WTC11 (cell line): ENCODE results near the gene SOCS1. TPM values are rescaled to one million over a fixed set of nuclear protein-coding genes. Genes with fewer than 3 reads are reported as not detected.

ENCODE experiments used
- ATAC-seq: fragments of 200-7000 bp; cut with Tn5 transposase; 2 replicates; pipeline ENCODE4 v1.10.0; 2021; ENCODE audit warnings: mild to moderate bottlenecking, moderate library complexity
- CTCF ChIA-PET: fragments of 300-600 bp; sonication (Branson Sonifier 250); formaldehyde crosslinking; loops from one replicate; lab custom pipeline; 2021; ENCODE audit warnings: antibody characterized with exemption; lab: Charles Lee
- POLR2A ChIA-PET: fragments of 350-600 bp; sonication (Branson Sonifier 250); formaldehyde crosslinking; loops from one replicate; lab custom pipeline; 2021; ENCODE audit warnings: antibody characterized with exemption; lab: Charles Lee
- DNase-seq: peaks from one replicate; pipeline ENCODE4 v3.0.0; 2021; ENCODE audit warnings: low spot score
- H3K27ac Mint-ChIP-seq: 2 replicates; pipeline ENCODE4 v1.8.0; 2021; ENCODE audit warnings: mixed read lengths
- H3K27me3 Mint-ChIP-seq: 2 replicates; pipeline ENCODE4 v1.8.0; 2021; ENCODE audit warnings: low read depth, mild to moderate bottlenecking, moderate library complexity, mixed read lengths
- H3K36me3 Mint-ChIP-seq: 2 replicates; pipeline ENCODE4 v1.8.0; 2021; ENCODE audit warnings: mixed read lengths
- H3K4me1 Mint-ChIP-seq: 2 replicates; pipeline ENCODE4 v1.8.0; 2022; ENCODE audit warnings: mixed read lengths
- H3K4me3 Mint-ChIP-seq: 2 replicates; pipeline ENCODE4 v1.8.0; 2021; ENCODE audit warnings: mild to moderate bottlenecking, moderate library complexity, mixed read lengths
- H3K9me3 Mint-ChIP-seq: 2 replicates; pipeline ENCODE4 v1.8.0; 2021; ENCODE audit warnings: mixed read lengths
- ATF2 ChIP-seq: sonication (generic); formaldehyde crosslinking; IDR thresholded peaks from 2 replicates; pipeline ENCODE4 v1.8.1; 2022; ENCODE audit warnings: low read depth, missing genetic modification reagents, borderline replicate concordance
- E2F4 ChIP-seq: sonication (generic); formaldehyde crosslinking; IDR thresholded peaks from 2 replicates; pipeline ENCODE4 v1.8.1; 2022; ENCODE audit warnings: low read depth, mild to moderate bottlenecking, moderate library complexity, missing genetic modification reagents, borderline replicate concordance
- ERG ChIP-seq: fragments of 250-450 bp; sonication (Bioruptor Pico); IDR thresholded peaks from 2 replicates; pipeline ENCODE4 v1.8.0; 2021; ENCODE audit warnings: mild to moderate bottlenecking
- FOXK1 ChIP-seq: sonication (generic); formaldehyde crosslinking; IDR thresholded peaks from 2 replicates; pipeline ENCODE4 v1.8.0; 2022; ENCODE audit warnings: mild to moderate bottlenecking, moderate library complexity, missing genetic modification reagents
- GABPB1 ChIP-seq: sonication (generic); formaldehyde crosslinking; IDR thresholded peaks from 2 replicates; pipeline ENCODE4 v1.8.1; 2023; ENCODE audit warnings: mild to moderate bottlenecking, missing genetic modification reagents
- HMGA2 ChIP-seq: fragments of 250-450 bp; sonication (Bioruptor Pico); IDR thresholded peaks from 2 replicates; pipeline ENCODE4 v1.4.0; 2021; ENCODE audit warnings: mild to moderate bottlenecking, moderate library complexity
- IRF2 ChIP-seq: sonication (generic); formaldehyde crosslinking; IDR thresholded peaks from 2 replicates; pipeline ENCODE4 v1.8.0; 2022; ENCODE audit warnings: low read depth, missing genetic modification reagents, borderline replicate concordance
- OVOL2 ChIP-seq: fragments of 250-450 bp; sonication (Bioruptor Pico); IDR thresholded peaks from 2 replicates; pipeline ENCODE4 v1.9.0; 2021; ENCODE audit warnings: mild to moderate bottlenecking, borderline replicate concordance
- PRDM15 ChIP-seq: sonication (generic); formaldehyde crosslinking; IDR thresholded peaks from 2 replicates; pipeline ENCODE4 v1.8.0; 2022; ENCODE audit warnings: missing genetic modification reagents
- USF1 ChIP-seq: sonication (generic); formaldehyde crosslinking; IDR thresholded peaks from 2 replicates; pipeline ENCODE4 v1.8.0; 2022; ENCODE audit warnings: mild to moderate bottlenecking, missing genetic modification reagents
- ZNF532 ChIP-seq: fragments of 250-450 bp; sonication (Bioruptor Pico); IDR thresholded peaks from 2 replicates; pipeline ENCODE4 v1.9.0; 2021; ENCODE audit warnings: mild to moderate bottlenecking, borderline replicate concordance
- total RNA-seq: library from RNA; stranded (reverse); gene quantifications from 3 replicates; pipeline ENCODE4 v1.2.3, GENCODE V29; 2021

Gene SOCS1
- total RNA-seq, 1 experiment from 2014 or later: 62.3 TPM

GRCh38 chr16:11303405-11304138, 47.6 kb upstream of the SOCS1 start:
- DNase-seq (no peak), ATAC-seq (no peak)
- CTCF ChIA-PET: interaction anchor here (1.2 kb wide), 1 partner anchor 48 kb away, joined by 3 read pairs; the partner anchor contains the start of gene SOCS1
- peak overlapping the region; percentile 30; the same call in 1 of the 2 replicates for H3K27ac Mint-ChIP-seq
- no peaks in the 10 kb centered on the region for H3K36me3 Mint-ChIP-seq
- no peaks in the 10 kb centered on the region for H3K27me3 Mint-ChIP-seq
- POLR2A ChIA-PET: no interaction called here
- H3K9me3 Mint-ChIP-seq: peaks cover 4% of the 10 kb centered on the region; the same call in 1 of the 2 replicates
- H3K4me1 Mint-ChIP-seq: peaks cover 32% of the 10 kb centered on the region
- no peak overlapping the region for H3K4me3 Mint-ChIP-seq
- TF ChIP-seq HMGA2 (CRISPR knock-in tag): no peak
- no peak for TF ChIP-seq GABPB1
- no peak for TF ChIP-seq ZNF532
- no peak for TF ChIP-seq PRDM15 (CRISPR knock-in tag)

- TF ChIP-seq USF1 (CRISPR knock-in tag): no peak
- no peak for TF ChIP-seq E2F4 (CRISPR knock-in tag)
- no peak for TF ChIP-seq OVOL2 (CRISPR knock-in tag)
- no peak for TF ChIP-seq FOXK1
- TF ChIP-seq ATF2 (CRISPR knock-in tag): no peak
- TF ChIP-seq IRF2 (CRISPR knock-in tag): no peak
- TF ChIP-seq ERG (CRISPR knock-in tag): no peak
- TF ChIP-seq, all 79 proteins: peak for 0
- Mint-ChIP-seq H3K4me3 (no peak overlapping the region), H3K36me3 (no peaks in the 10 kb centered on the region), H3K9me3 (peaks cover 4% of the 10 kb centered on the region; the same call in 1 of the 2 replicates), H3K27me3 (no peaks in the 10 kb centered on the region), H3K27ac (no peak overlapping the region), H3K4me1 (peaks cover 30% of the 10 kb centered on the region)
- CTCF ChIA-PET: no interaction called here
- DNase-seq (no peak), ATAC-seq (no peak)
- POLR2A ChIA-PET: no interaction called here
Measured at GRCh38 chr16:11302977-11303376, 47.0 kb upstream of the SOCS1 start.
